GM06990 (cell line): Measurements from ENCODE around the gene TOP1.
A peak's percentile ranks its signal among the peaks of the same experiment; 100 is the strongest.

Experiments used
- DNase-seq: peaks from one replicate; pipeline ENCODE4 v3.0.0-alpha.2; 2011; ENCODE audit not compliant: insufficient read length; ENCODE audit errors: extremely low read depth
- H3K27me3 ChIP-seq: replicated peaks from 2 replicates; pipeline ENCODE4 v1.6.0; 2011; ENCODE audit warnings: low read length; ENCODE audit not compliant: control insufficient read depth, insufficient read depth
- H3K36me3 ChIP-seq: 2 replicates; pipeline ENCODE4 v1.5.1; 2011; ENCODE audit warnings: low read length; ENCODE audit not compliant: control insufficient read depth, insufficient read depth
- H3K4me3 ChIP-seq: replicated peaks from 2 replicates; pipeline ENCODE4 v1.5.1; 2011; ENCODE audit warnings: low read depth, mild to moderate bottlenecking, control low read depth, low read length
- CTCF ChIP-seq: IDR thresholded peaks from 2 replicates; pipeline ENCODE4 v1.5.1; 2011; ENCODE audit warnings: low read length, control low read depth, mild to moderate bottlenecking, inconsistent platforms; ENCODE audit not compliant: insufficient read depth, poor library complexity, severe bottlenecking

Gene TOP1

GRCh38 chr20:41011551-41012067 lies 17.0 kb upstream of the TOP1 start:
- no peak for TF ChIP-seq CTCF
- peak; percentile 83 for DNase-seq

GRCh38 chr20:41014561-41015088 lies 14.0 kb upstream of the TOP1 start:
- Histone ChIP-seq H3K4me3 (no peak overlapping the region), H3K27me3 (no peaks in the 10 kb centered on the region), H3K36me3 (no peaks in the 10 kb centered on the region)
- no peak for DNase-seq
- TF ChIP-seq CTCF: no peak

More at GRCh38 chr20:41011551-41012067, 17.0 kb upstream of the TOP1 start:
- Histone ChIP-seq H3K27me3 (no peaks in the 10 kb centered on the region), H3K4me3 (peak overlapping the region; percentile 12; the same call in 1 of the 2 replicates), H3K36me3 (no peaks in the 10 kb centered on the region)

GRCh38 chr20:41017448-41018042 lies 11.1 kb upstream of the TOP1 start:
- no peak for DNase-seq
- H3K4me3 ChIP-seq: no peak overlapping the region
- TF ChIP-seq CTCF: no peak
- H3K36me3 ChIP-seq: no peaks in the 10 kb centered on the region
- H3K27me3 ChIP-seq: no peaks in the 10 kb centered on the region

- Histone ChIP-seq H3K4me3 (no peak overlapping the region), H3K36me3 (no peaks in the 10 kb centered on the region), H3K27me3 (no peaks in the 10 kb centered on the region)
- DNase-seq: no peak
- no peak for TF ChIP-seq CTCF
These were observed 10.5 kb upstream of the TOP1 start for GRCh38 chr20:41018153-41018552.

- H3K27me3 ChIP-seq: no peaks in the 10 kb centered on the region
- no peaks in the 10 kb centered on the region for H3K36me3 ChIP-seq
- TF ChIP-seq CTCF: no peak
- no peak overlapping the region for H3K4me3 ChIP-seq
- DNase-seq: no peak
These were observed 5.1 kb upstream of the TOP1 start for GRCh38 chr20:41023549-41023948.
